COLO829 (cell line): ENCODE measurements around the gene RMI1.
A peak's percentile ranks its signal among the peaks of the same experiment; 100 is the strongest.
"Not testable (repeated sequence)": the region's sequence is repeated elsewhere in the genome, so short reads cannot be mapped to it uniquely, and the experiment has no call there.

ENCODE experiments used
- DNase-seq: peaks from one replicate; pipeline ENCODE4 v3.0.0; 2012; ENCODE audit warnings: low spot score

Gene RMI1

DNA sequence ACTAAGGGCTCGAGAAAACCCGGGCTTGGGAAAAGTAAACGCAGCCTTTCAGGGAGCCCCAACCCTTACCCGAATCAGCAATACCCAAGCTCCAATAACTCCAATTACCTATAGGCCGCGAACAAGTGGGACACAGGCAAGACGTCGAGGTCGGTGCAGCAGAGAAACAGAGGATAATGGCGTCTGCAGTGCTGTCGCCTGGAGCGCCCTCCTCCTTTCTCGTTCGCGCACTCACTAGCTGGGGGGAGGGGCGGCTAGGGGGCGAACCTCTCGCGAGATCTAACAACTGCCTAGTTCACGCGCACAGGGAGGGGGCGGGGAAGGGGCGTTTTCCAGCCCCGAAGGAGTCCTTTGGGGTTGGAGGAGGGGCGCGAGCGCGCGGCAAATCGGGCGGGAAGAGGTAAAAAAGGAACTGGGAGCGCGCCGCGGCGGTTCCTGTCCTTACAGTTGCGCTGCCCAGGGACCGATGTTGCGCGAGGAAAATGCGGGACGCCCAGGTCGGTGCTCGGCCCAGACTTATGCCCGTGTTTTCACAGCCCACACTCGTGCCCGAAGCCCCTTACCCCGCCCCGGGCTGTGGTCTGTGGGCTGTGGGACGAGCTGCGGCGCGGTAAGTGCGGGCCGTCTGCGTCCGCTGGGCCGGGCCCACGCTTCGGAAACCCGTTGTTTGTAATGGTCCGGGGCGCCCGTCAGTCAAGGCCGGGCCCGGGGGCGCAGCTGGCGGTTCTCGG is at the start of gene RMI1:
TSS of gene RMI1 (plus strand) at position 411 of the 731 bp plus-strand sequence. CDS start 20,182 bp downstream, outside the sequence.
- DNase-seq, result peak; percentile 99

DNA sequence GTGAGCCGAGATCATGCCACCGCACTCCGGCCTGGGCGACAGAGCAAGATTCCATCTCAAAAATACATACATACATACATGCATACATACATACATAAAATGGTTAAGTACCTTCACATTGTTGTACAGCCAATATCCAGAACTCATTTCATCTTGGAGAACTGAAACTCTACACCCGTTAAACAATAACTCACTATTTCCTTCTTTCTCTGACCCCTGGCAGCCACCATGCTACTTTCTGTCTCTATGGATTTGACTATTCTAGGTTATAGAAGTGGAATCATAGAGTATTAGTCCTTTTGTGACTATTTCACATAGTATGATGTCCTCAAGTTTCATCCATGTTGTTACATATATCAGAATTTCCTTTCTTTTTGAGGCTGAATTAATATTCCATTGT is 49.7 kb upstream of the RMI1 start:
- no peak for DNase-seq

DNA sequence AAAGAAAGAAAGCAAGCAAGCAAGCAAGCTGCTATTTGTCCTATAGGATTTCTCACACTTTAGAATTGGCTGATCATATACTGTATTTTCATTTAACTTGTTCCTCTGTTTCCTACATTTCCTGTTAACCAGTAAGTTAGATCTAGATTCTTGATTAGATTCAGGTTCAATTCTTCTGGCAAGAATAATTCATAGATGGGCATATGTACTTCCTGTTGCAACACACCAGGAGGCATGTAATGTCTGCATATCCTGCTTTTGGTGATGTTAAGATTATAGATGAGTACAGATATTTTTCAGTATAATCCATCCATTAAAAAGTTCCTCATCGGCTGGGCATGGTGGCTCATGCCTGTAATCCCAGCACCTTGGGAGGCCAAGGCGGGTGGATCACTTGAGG is 48.6 kb upstream of the RMI1 start:
- DNase-seq, result no peak

DNA sequence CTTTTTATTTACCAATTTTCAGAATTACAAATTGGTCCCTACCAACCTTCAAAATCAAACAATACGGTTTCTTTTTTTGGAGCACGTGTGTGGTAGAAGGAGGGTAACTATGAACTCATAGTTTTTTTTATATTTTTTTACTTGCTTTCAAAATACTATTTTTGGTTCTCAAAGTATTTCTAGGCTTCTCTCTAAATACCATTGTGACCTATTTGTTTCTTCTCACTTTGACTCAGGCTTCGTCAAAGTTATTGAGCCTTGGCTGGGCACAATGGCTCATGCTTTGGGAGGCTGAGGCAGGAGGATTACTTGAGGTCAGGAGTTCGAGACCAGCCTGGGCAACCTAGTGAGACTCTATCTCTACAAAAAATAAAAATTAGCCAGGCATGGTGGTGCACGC is 47.8 kb upstream of the RMI1 start:
- no peak for DNase-seq

DNA sequence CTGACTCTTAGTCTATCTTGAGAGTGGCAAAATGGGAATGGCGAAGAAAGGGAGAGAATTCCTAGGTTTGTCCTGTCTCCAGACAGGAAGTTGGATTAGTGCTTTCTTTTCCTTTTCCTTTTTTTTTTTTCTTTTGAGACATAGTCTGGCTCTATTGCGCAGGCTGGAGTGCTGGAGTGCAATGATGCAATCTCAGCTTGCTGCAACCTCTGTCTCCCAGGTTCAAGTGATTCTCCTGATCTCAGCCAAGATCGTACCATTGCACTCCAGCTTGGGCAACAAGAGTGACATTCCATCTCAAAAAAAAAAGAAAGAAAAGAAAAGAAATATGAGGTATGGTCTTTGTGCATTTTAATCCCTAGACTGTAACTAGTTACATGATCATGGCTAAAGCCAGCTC is 46.8 kb upstream of the RMI1 start:
- DNase-seq, result no peak

DNA sequence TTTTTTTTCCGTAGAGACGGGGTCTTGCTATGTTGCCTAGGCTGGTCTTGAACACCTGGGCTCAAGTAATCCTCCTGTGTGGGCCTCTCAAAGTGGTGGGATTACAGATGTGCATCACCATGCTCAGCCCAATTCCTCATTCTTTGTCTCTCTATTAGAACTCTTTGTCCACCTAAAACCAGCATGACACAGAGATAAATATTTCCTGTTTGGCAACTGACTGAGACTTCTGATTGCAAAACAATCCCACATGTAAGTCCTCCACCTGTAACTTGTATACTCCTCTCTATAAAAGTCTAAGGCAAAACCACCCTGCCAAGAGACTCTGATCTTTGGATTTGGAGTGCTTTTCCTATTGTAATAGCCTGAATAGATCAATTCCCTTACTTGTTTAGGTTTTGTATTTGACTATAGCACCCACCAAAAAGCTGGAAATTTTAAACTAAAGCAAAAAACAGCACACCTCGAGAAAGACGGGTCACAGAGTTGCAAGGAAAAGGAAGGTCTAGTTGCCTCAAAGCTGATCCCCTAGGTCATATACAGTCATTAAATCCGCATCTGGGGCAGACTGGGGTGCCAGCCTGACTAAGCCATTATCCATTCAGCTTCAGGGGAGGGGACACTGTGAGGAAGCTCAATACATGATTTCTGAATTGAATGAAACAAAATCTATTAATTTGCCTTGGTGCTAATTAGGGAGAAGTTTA is 45.9 kb upstream of the RMI1 start:
- no peak for DNase-seq

DNA sequence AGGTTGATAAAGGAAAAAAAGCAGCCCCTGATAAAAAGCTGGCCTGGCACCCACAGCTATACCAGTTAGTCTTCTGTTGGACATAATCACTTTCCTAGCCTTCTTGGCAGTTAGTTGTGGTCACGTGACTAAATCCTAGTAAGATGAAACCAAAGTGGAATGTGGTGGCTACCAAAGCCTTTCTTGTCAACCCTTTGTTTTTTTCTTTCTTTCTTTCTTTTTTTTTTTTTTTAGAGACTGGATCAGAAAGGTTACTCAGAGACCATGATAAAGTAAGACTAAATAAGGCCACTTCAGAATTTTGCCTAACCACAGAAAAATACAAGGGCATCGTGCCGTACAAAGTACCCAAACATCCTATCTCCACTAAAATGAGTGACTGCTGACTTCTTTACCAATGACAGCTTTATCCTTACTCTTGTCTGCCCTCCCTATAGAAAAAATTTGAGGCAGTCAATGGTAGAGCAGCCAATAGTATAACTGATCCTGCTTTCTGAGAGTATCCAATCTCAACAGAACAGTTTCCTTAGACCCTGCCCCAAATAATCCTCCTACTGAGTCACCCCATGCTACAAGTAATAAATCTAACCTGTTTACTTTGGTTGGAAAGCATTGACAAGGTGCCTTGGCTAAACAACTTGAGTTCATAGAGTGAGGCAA is 45.2 kb upstream of the RMI1 start:
- DNase-seq, result peak; percentile 68

DNA sequence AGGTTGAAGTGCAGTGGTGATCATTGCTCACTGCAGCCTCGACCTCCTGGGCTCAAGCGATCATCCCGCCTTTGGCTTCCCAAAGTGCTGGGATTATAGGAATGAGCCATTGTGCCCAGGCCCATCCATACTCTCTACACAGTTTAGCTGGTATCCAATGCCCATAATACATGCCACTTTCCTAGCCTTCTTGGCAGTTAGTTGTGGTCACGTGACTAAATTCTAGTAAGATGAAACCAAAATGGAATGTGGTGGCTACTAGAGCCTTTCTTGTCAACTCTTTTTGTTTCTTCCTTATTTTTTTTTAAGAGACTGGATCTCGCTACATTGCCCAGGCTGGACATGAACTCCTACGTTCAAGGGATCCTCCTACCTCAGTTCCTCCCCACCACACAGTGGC is 44.1 kb upstream of the RMI1 start:
- DNase-seq, result no peak

DNA sequence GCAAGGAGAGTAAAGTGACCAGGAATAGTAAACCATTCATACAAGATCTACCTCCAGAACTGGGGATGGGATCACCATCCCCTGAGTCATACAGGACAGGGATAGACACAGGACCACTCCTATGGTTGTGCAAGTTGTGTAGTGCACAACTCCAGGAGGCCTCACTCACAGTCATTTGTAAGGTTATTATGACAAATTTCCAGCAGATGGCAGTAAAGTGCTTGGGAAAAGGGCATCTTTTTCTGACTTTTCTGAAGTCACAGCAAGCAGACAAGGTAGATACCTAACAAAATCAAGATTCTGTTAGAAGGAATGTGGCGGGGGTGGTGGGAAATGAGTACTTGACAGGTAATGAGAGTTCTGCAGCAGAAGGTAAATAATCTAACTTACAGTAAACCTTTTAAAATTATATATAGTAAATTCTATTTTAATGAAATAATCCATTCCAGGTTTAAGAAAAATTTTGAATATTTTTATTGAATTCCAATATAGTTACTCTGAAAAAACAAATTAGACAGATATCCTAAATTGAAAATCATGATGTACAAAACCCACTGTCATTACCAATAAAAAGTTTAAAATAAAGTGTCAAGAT is 42.6 kb upstream of the RMI1 start:
- DNase-seq, result peak; percentile 63

DNA sequence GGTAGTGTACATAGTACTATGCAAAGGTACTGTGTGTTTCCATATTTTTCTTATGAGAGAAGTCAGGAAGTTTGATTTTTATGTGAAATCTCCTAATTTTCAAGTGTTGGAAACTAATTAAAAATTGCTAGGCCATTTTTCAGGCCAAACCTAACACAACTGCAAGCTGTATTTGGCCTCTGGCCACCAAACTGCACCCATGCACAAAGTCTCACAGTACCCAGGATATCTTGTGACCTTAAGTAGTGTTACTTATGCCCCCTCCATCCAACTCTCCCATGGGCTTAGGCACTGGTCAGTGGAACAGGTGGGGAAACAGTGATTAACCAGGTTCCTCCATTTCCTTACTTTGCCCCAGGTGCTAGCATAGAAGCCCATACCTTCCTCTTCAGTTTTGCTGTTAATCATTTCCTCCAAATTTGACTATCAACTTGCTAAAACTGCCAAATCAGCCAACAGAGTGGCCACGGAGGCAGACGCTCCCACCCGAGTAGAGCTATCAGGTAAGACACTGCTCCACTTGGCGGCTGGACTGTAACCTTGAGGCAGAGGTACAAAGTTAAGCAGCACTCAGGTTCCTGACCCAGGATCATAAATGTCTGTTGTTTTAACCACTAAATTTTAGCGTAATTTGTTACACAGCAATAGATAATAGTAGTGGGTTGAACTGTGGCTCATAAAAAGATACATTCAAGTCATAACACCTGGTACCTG is 39.9 kb upstream of the RMI1 start:
- DNase-seq, result no peak

DNA sequence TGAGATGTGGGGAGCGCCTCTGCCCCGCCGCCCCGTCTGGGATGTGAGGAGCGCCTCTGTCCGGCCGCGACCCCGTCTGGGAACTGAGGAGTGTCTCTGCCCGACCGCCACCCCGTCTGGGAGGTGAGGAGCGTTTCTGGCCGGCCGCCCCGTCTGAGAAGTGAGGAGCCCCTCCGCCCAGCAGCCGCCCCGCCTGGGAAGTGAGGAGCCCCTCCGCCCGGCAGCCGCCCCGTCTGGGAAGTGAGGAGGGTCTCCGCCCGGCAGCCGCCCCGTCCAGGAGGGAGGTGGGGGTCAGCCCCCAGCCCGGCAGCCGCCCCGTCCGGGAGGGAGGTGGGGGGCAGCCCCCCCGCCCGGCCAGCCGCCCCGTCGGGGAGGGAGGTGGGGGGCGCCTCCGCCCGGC is 32.5 kb upstream of the RMI1 start:
- DNase-seq, result not testable (repeated sequence)

DNA sequence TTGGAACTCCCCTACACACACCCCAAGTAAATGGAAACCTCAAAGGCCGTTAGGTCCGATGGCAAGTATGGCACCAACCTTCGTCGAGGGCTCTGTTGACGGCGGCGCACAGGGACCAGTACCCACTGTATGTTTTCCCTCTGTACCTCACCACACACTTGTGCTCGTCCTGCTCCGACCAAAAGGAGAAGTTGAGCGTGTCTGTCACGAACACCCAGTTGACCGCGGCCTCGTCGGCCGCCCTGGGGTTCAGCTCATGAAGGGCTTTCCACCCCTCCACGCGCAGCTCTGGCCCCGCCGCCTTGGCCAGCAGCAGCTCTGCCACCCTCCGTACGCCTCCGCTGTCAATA is 24.5 kb upstream of the RMI1 start:
- DNase-seq, result no peak

DNA sequence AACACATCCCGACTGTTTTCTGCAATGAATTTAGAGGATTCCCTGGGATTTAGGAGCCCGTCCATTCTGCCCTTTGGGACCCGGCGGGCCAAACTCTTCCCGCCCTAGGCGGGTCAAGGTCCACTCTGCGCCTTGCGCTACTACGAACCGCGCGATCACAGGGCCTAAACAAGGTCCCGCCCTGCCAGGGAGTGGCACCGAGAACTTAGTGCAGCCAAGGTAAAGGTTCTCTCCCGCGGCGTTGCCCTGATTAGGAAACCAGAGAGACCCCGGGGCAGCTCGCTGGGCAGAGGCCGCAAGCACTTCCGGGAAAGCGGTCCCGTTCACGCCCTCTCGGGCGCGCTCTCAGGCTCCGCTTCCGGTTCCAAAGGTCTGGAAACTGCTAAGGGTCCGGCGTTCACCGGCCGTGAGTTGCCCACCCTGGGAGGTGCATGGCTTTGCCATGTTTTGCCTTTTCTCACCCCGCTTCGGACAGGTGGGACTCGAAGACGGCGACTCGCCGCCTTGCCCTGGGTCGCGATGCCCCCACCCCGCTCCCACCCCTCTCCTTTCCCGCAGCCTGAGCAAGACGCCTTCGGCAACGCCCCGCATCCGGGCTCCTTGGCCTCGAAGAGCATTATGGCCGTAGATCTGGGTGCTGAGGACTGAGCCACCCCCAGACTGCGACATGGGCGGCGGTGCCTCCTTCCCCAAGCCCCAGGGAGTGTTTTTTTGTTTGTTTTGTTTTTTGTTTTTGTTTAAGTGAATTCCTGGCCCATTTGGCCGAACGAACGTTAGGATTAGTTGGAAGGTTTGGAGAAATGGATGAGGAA is 24.0 kb upstream of the RMI1 start:
- DNase-seq, result peak; percentile 49

DNA sequence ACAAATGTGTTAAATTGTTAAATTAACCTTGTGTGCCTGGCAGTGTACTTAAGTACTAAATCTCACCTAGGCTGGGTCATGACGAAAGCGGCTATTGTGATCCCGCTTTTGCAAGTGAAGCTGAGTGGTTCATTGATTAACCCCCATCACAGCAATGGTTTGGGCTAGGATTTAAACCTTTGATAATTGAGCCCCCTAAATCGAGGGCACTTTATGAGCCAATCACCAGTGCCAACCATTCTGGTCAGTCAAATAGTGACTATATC is 23.4 kb upstream of the RMI1 start:
- no peak for DNase-seq

DNA sequence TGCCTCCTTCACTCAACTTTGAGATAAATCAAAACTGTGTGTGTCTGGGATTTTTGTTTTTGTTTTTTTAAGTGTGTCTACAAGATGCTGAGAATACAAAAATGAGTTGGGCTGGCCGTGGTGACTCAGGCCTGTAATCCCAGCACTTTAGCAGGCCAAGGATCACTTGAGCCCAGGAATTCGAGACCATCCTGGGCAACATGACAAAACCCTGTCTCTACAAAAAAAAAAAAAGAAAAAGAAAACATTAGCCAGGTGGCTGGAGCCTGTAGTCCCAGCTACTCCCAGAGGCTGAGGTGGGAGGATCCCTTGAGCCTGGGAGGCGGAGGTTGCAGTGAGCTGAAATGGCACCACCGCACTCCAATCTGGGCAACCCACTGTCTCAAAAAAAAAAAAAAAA is 21.5 kb upstream of the RMI1 start:
- DNase-seq, result no peak

DNA sequence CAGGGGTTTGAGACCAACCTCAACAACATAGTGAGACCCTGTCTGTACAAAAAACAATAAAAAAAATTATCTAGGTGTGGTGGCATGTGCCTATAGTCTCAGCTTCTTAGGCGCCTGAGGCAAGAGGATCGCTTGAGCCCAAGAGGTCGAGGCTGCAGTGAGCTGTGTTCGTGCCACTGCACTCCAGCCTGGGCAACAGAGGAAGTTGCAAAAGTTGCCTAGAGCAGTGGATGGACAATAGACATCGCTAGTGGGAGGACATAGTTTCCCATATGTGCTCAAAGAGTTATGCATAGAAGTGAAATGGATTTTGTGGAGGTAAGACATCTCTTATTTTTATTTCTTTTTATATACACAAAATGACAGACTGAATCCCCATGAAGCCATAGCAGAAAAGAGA is 19.6 kb upstream of the RMI1 start:
- DNase-seq, result no peak

DNA sequence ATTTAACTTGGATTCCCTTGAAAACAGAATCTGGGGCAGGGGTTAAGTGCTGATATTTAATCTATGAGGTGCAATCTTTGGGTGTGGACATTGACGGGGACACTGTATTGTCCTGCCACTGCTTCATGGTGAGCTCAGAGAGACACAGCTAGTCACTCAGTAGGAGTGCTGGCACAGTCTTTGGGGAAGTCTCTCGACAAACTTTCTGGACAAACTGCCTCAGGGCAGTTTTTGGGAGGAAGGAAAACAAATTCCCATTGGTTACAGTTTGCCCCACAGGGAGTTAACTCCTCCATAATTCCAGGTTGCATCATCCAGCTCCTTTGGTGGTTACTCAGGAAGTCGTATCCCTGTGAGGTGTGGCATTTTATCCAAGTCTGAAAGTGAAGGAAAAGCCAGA is 18.4 kb upstream of the RMI1 start:
- DNase-seq, result no peak

DNA sequence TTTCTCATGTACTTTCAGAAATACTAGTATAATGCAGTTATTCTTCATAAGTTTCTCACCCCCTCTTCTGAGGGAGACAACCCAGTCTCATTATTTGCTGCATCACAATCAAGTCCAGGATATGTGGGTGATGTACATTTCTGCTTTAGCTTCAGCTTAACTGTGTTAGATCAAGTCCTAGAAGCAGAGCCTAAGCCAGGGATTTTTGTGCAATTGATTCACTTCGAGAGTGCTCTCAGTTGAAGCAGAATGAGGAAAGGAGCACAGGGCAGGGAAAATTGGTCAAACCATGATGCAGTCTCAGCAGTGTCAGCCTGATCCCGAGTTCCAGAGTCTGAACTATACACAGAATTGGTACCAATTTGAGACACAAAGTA is 15.6 kb upstream of the RMI1 start:
- DNase-seq, result no peak

DNA sequence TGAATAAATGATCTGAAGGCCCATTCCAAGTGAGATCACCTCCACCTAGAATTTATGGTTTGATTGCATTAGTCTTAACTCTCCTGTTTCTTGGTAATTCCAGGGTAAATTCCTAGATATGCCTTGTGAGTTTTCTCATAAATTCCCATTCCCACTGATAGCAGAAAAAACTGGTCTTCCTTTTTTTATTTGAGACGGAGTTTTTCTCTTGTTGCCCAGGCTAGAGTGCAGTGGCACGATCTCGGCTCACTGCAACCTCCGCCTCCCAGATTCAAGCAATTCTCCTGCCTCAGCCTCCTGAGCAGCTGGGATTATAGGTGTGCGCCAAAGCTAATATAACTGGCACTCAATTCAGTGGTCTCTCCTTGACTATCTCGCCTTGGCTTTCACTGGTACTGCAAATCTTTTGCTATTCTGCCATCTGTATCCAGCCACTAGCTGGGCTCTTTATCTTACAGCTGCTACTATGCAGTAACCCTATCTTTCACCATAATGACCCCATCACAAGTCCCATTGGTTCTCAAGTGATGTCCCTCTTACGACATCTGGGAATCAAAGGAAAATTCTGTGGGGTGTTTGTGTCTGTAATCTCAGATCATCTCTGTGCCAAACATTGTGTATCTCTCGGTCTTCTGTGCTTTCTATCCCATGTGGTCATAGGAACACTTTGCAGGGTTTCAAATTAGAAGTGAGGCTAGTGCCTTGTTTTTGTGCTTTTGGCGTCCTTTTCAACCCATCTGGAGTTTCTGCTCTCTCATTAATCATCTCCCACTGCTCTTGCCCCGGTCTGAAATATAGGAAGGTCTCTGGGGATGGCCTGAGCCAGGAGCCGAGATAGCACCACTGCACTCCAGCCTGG is 15.0 kb upstream of the RMI1 start:
- no peak for DNase-seq

DNA sequence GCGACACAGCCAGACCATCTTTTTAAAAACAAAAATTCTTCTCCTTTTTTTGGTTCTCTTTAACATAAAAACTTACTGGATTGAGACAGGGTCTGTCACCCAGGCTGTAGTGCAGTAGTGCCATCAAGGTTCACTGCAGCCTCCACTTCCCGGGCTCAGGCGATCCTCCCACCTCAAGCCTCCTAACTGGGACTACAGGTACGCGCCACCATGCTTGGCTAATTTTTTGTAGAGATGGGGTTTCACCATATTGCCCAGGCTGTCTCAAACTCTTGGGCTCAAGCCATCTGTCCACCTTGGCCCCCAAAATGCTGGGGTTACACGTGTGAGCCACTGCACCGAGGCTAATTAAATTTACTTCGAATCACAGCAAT is 14.4 kb upstream of the RMI1 start:
- DNase-seq, result no peak

DNA sequence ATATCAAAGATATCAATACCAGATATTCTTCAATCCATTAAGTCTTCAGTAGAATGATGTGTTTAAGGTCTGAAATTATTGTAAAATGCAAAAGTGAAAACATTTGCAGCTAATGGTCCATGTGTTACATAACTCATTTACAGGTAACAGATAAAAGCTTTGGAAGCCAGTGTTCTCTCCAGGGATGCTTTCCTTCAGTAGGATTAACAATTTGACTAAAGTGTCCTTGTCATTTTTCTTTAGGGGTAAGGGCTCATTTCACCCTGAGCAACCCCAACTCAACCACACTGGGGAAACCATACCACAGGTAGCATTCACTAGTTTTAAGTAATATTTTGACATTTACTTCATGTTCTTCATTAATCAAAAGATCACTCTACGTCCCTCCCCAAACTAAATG is 13.5 kb upstream of the RMI1 start:
- no peak for DNase-seq
